K562 (cell line): ENCODE data around the gene MYH9. TPM values are rescaled to one million over a fixed set of nuclear protein-coding genes. Genes with fewer than 3 reads are reported as not detected.

Source experiments
- ATAC-seq: fragments of 200-7000 bp; cut with Tn5 transposase; 3 replicates; pipeline ENCODE4 v1.9.1; 2020; ENCODE audit warnings: moderate library complexity
- BruUV-seq: library from RNA; stranded (reverse); fragments of 400-500 nt; replicated peaks from 2 replicates; lab custom pipeline; 2021; lab: Mats Ljungman, UMichigan
- CTCF ChIA-PET: fragments of 300-600 bp; formaldehyde crosslinking; extraction: SDS; loops from one replicate; lab custom pipeline; 2021; ENCODE audit warnings: low intra/inter-chr PET ratio; lab: Yijun Ruan, JAX
- POLR2A ChIA-PET: fragments of 300-600, 350-650 bp; sonication (Branson Sonifier 250); formaldehyde crosslinking; extraction: SDS; loops from one replicate; lab custom pipeline; 2021; ENCODE audit warnings: antibody characterized with exemption, inconsistent platforms; lab: Yijun Ruan, JAX
- DNase-seq, 4 experiments: peaks; one replicate each; pipeline versions ENCODE4 v3.0.0 to v3.0.0-alpha.2; 2011 to 2018; ENCODE audit warnings: low spot score in 3 of 4, mixed read lengths in 3 of 4; ENCODE audit errors: extremely low read depth in 1 of 4
- FAIRE-seq: peaks from 2 replicates; lab custom pipeline; 2011; peaks lifted over from hg19 to GRCh38; lab: Jason Lieb, UNC
- H2AFZ ChIP-seq: 2 replicates; pipeline ENCODE4 v1.6.0; 2011; ENCODE audit warnings: low read depth, low read length, control low read depth, inconsistent platforms
- H3K27ac ChIP-seq: fragments of 200-600 bp; 3 replicates; pipeline ENCODE4 v1.8.0; 2011; ENCODE audit warnings: low read depth, mild to moderate bottlenecking, control low read depth, inconsistent platforms, low read length, moderate library complexity, mixed read lengths; ENCODE audit errors: extremely low read depth
- H3K27me3 ChIP-seq, 2 experiments: fragments of 300-600 bp in 1 of 2; 2 replicates in 1 of 2; 3 replicates in 1 of 2; pipeline versions ENCODE4 v1.6.0 to v1.8.0; 2011; ENCODE audit warnings: inconsistent platforms in 2 of 2, low read length in 2 of 2, mild to moderate bottlenecking in 1 of 2, mixed read lengths in 1 of 2, moderate library complexity in 1 of 2; ENCODE audit not compliant: control insufficient read depth in 2 of 2, insufficient read depth in 2 of 2
- H3K36me3 ChIP-seq: fragments of 300-600 bp; 3 replicates; pipeline ENCODE4 v1.8.0; 2011; ENCODE audit warnings: mild to moderate bottlenecking, low read length, inconsistent platforms; ENCODE audit not compliant: control insufficient read depth, insufficient read depth
- H3K4me1 ChIP-seq, 2 experiments: fragments of 200-600 bp in 1 of 2; replicated peaks in 1 of 2; 2 replicates in 1 of 2; 3 replicates in 1 of 2; pipeline versions ENCODE4 v1.5.1 to v1.8.0; 2011; ENCODE audit warnings: inconsistent platforms in 2 of 2, low read length in 2 of 2, mild to moderate bottlenecking in 1 of 2, mixed read lengths in 1 of 2, moderate library complexity in 1 of 2; ENCODE audit not compliant: control insufficient read depth in 2 of 2, insufficient read depth in 2 of 2
- H3K4me2 ChIP-seq: 2 replicates; pipeline ENCODE4 v1.6.1; 2011; ENCODE audit warnings: low read length, control low read depth, inconsistent platforms, mixed read lengths; ENCODE audit not compliant: insufficient read depth
- H3K4me3 ChIP-seq: fragments of 200-600 bp; sonication (generic), shearing (Covaris generic); 2 replicates; pipeline ENCODE4 v1.5.1; 2016; ENCODE audit warnings: control low read depth, inconsistent platforms
- H3K79me2 ChIP-seq: fragments of 200-600 bp; 3 replicates; pipeline ENCODE4 v1.8.0; 2011; ENCODE audit warnings: low read length, inconsistent platforms; ENCODE audit not compliant: control insufficient read depth, insufficient read depth
- H3K9ac ChIP-seq, 2 experiments: 2 replicates each; pipeline versions ENCODE4 v1.6.0 to v1.6.1; 2011; ENCODE audit warnings: low read depth in 2 of 2, low read length in 2 of 2, control low read depth in 1 of 2, inconsistent platforms in 1 of 2, mild to moderate bottlenecking in 1 of 2, mixed read lengths in 1 of 2; ENCODE audit not compliant: insufficient read depth in 1 of 2
- H3K9me1 ChIP-seq: one replicate; pipeline ENCODE4 v1.6.0; 2011; ENCODE audit warnings: inconsistent platforms, mild to moderate bottlenecking, low read length, moderate library complexity; ENCODE audit not compliant: control insufficient read depth, insufficient read depth
- H3K9me3 ChIP-seq: replicated peaks from 2 replicates; pipeline ENCODE4 v1.5.1; 2011; ENCODE audit warnings: low read depth, low read length, inconsistent platforms; ENCODE audit not compliant: control insufficient read depth, insufficient read depth
- H4K20me1 ChIP-seq: replicated peaks from 2 replicates; pipeline ENCODE4 v1.6.1; 2011; ENCODE audit warnings: low read length, inconsistent platforms, mixed read lengths; ENCODE audit not compliant: control insufficient read depth, insufficient read depth
- NELFE ChIP-seq: IDR thresholded peaks from 2 replicates; pipeline ENCODE4 v1.6.1; 2011; ENCODE audit warnings: mild to moderate bottlenecking; ENCODE audit not compliant: insufficient read depth, insufficient read length
- SMARCB1 ChIP-seq: IDR thresholded peaks from 2 replicates; pipeline ENCODE4 v1.6.1; 2011; ENCODE audit warnings: improper control_type of control experiment, low read depth; ENCODE audit not compliant: insufficient read length
- STAT6 ChIP-seq: sonication (generic); formaldehyde crosslinking; IDR thresholded peaks from 2 replicates; pipeline ENCODE4 v1.8.1; 2023; ENCODE audit warnings: mild to moderate bottlenecking, missing genetic modification reagents
- TAF15 ChIP-seq: fragments of 200-400 bp; formaldehyde crosslinking; IDR thresholded peaks from 2 replicates; pipeline ENCODE4 v1.6.1; 2017; ENCODE audit warnings: mild to moderate bottlenecking, low read depth, low read length, moderate library complexity
- YBX1 ChIP-seq: fragments of 450-650 bp; IDR thresholded peaks from 2 replicates; pipeline ENCODE4 v1.7.1; 2016; ENCODE audit warnings: mild to moderate bottlenecking
- ZEB2 ChIP-seq: fragments of 450-650 bp; IDR thresholded peaks from 2 replicates; pipeline ENCODE4 v1.6.1; 2016
- ZSCAN29 ChIP-seq: fragments of 450-650 bp; IDR thresholded peaks from 2 replicates; pipeline ENCODE4 v1.6.1; 2017
- WGBS: fragments of 100-300 bp; shearing (Covaris generic); methylation state at CpG from one replicate; pipeline ENCODE4 v1.1.6; 2016; ENCODE audit warnings: low coverage, mixed read lengths; ENCODE audit not compliant: insufficient coverage; ENCODE audit errors: missing lambda C conversion rate; 5-methylcytosine and 5-hydroxymethylcytosine counted together
- in situ Hi-C: fragments of 300-500 bp; cut with MboI; formaldehyde crosslinking; loops from 4 replicates; pipeline ENCODE4 v1.15.0; 2018; ENCODE audit warnings: inconsistent platforms, mixed read lengths
- intact Hi-C: fragments of 100-400 bp; cut with micrococcal nuclease; formaldehyde crosslinking; loops from 2 replicates; pipeline ENCODE4 v1.14.2; 2022
- polyA plus RNA-seq, 8 experiments: library from polyadenylated mRNA; depleted of rRNA in 4 of 8; stranded (reverse) in 5 of 8; unstranded in 3 of 8; fragments of >200 nt; fragmentation: Nextera tagmentation in 2 of 8; fragmentation: Illumina TruSeq in 1 of 8; extraction: Ambion mirVana in 2 of 8; extraction: Trizol in 1 of 8; gene quantifications; 2 replicates each; pipeline versions ENCODE4 v1.2.1 to v1.2.3, GENCODE V29; 2011 to 2014; ENCODE audit warnings: inconsistent platforms in 1 of 8, missing spikeins in 1 of 8
- total RNA-seq, 7 experiments: library from RNA; depleted of rRNA in 6 of 7; stranded (reverse); fragments of >200 nt in 6 of 7; fragmentation: Illumina TruSeq in 2 of 7; extraction: Trizol in 2 of 7; gene quantifications; 2 replicates each; pipeline versions ENCODE4 v1.2.1 to v1.2.3, GENCODE V29; 2011 to 2021; ENCODE audit warnings: low replicate concordance in 1 of 7

MYH9 gene
- total and polyA plus RNA-seq, 9 of the 15 experiments (the other 6 are each of a cell fraction or from before 2014, with no cell fraction given), result 0.71 to 111 (median 24.6) TPM

- CTCF ChIA-PET, result no interaction called here
Measured at GRCh38 chr22:36305813-36306212, 82.0 kb downstream of the MYH9 start.

GRCh38 chr22:36304429-36304828, 83.3 kb downstream of the MYH9 start:
- H3K4me2 ChIP-seq, result no peak overlapping the region
- no peaks in the 10 kb centered on the region for H3K9me3 ChIP-seq
- peaks cover 83% of the 10 kb centered on the region; the same call in 2 of the 3 replicates for H3K36me3 ChIP-seq
- TF ChIP-seq STAT6 (CRISPR knock-in tag), result no peak
- TF ChIP-seq ZSCAN29, result no peak
- H4K20me1 ChIP-seq, result no peaks in the 10 kb centered on the region; the same call in 1 of the 2 replicates
- CTCF ChIA-PET, result no interaction called here
- DNase-seq (no peak), FAIRE-seq (no peak), ATAC-seq (no peak)
- H2AFZ ChIP-seq, result no peak overlapping the region
- no peaks in the 10 kb centered on the region for H3K4me1 ChIP-seq
- H3K27me3 ChIP-seq, result no peaks in the 10 kb centered on the region
- H3K27ac ChIP-seq, result no peak overlapping the region
- H3K9ac ChIP-seq, result no peak overlapping the region
- POLR2A ChIA-PET, result no interaction called here
- BruUV-seq, result no TSS peak
- H3K4me3 ChIP-seq, result no peak overlapping the region
- no peaks in the 10 kb centered on the region for H3K79me2 ChIP-seq
- no peaks in the 10 kb centered on the region for H3K9me1 ChIP-seq
- intact Hi-C loops (loop anchor here (5.0 kb wide), 1 partner anchor 168 kb away; no protein-coding TSS in a partner anchor), in situ Hi-C loops (no loop called here)
- WGBS, result 84% methylated on average over 6 of the region's 10 CpGs

More at GRCh38 chr22:36305813-36306212, 82.0 kb downstream of the MYH9 start:
- Histone ChIP-seq H3K4me3 (no peak overlapping the region), H2AFZ (no peak overlapping the region), H3K4me2 (no peak overlapping the region), H3K36me3 (peaks cover 77% of the 10 kb centered on the region; the same call in 2 of the 3 replicates), H3K4me1 (no peaks in the 10 kb centered on the region), H3K27me3 (no peaks in the 10 kb centered on the region), H3K9me1 (no peaks in the 10 kb centered on the region), H4K20me1 (no peaks in the 10 kb centered on the region; the same call in 1 of the 2 replicates), H3K79me2 (no peaks in the 10 kb centered on the region), H3K9me3 (no peaks in the 10 kb centered on the region), H3K9ac (no peak overlapping the region), H3K27ac (no peak overlapping the region)
- TF ChIP-seq ZEB2 (no peak), YBX1 (no peak), TAF15 (no peak), SMARCB1 (no peak), NELFE (no peak)
- DNase-seq, result no peak
- WGBS, result 90% methylated on average over 12 of the region's 19 CpGs
- no TSS peak for BruUV-seq
- no peak for FAIRE-seq
- ATAC-seq, result no peak
- POLR2A ChIA-PET, result interaction anchor here (1.2 kb wide), 1 partner anchor 10 kb away, joined by 3 read pairs; no protein-coding TSS in a partner anchor
- in situ Hi-C loops, result no loop called here
- intact Hi-C loops, result no loop called here
